Glutamatergic neuron (in vitro differentiated cells): ENCODE results near the gene CAPN2. TPM values are rescaled to one million over a fixed set of nuclear protein-coding genes. Genes with fewer than 3 reads are reported as not detected.

Source experiments
- DNase-seq: peaks from one replicate; pipeline ENCODE4 v3.0.0; 2022
- H3K27ac Mint-ChIP-seq: one replicate; pipeline ENCODE4 v1.8.0; 2020; ENCODE audit warnings: mild to moderate bottlenecking, mixed read lengths, inconsistent platforms; ENCODE audit not compliant: unreplicated experiment
- H3K27me3 Mint-ChIP-seq: one replicate; pipeline ENCODE4 v1.8.0; 2020; ENCODE audit warnings: mild to moderate bottlenecking, moderate library complexity, mixed read lengths, inconsistent platforms; ENCODE audit not compliant: unreplicated experiment
- H3K36me3 Mint-ChIP-seq: one replicate; pipeline ENCODE4 v1.8.0; 2020; ENCODE audit warnings: mild to moderate bottlenecking, mixed read lengths, inconsistent platforms; ENCODE audit not compliant: unreplicated experiment
- H3K4me1 Mint-ChIP-seq: one replicate; pipeline ENCODE4 v1.8.0; 2020; ENCODE audit warnings: mild to moderate bottlenecking, low read depth, mixed read lengths, inconsistent platforms; ENCODE audit not compliant: unreplicated experiment
- H3K4me3 Mint-ChIP-seq: one replicate; pipeline ENCODE4 v1.8.0; 2020; ENCODE audit warnings: mild to moderate bottlenecking, mixed read lengths, inconsistent platforms; ENCODE audit not compliant: unreplicated experiment
- H3K9me3 Mint-ChIP-seq: one replicate; pipeline ENCODE4 v1.8.0; 2020; ENCODE audit warnings: mild to moderate bottlenecking, moderate library complexity, mixed read lengths, inconsistent platforms; ENCODE audit not compliant: unreplicated experiment
- total RNA-seq: library from RNA; stranded (reverse); fragmentation: NEBNext Ultra II Directional; extraction: Animal tissue kit (Norgen Biotek cat#: 25700); gene quantifications from one replicate; pipeline ENCODE4 v1.2.1, GENCODE V29; 2021; ENCODE audit not compliant: unreplicated experiment
- TF ChIP-seq, protein P1 (sequence below): fragments of 200-600 bp; sonication (generic); IDR thresholded peaks from one replicate; pipeline ENCODE4 v1.5.0; 2021; ENCODE audit not compliant: partially characterized antibody, unreplicated experiment

The CAPN2 gene
- total RNA-seq, 1 donor from 2014 or later = 25.6 TPM

DNA sequence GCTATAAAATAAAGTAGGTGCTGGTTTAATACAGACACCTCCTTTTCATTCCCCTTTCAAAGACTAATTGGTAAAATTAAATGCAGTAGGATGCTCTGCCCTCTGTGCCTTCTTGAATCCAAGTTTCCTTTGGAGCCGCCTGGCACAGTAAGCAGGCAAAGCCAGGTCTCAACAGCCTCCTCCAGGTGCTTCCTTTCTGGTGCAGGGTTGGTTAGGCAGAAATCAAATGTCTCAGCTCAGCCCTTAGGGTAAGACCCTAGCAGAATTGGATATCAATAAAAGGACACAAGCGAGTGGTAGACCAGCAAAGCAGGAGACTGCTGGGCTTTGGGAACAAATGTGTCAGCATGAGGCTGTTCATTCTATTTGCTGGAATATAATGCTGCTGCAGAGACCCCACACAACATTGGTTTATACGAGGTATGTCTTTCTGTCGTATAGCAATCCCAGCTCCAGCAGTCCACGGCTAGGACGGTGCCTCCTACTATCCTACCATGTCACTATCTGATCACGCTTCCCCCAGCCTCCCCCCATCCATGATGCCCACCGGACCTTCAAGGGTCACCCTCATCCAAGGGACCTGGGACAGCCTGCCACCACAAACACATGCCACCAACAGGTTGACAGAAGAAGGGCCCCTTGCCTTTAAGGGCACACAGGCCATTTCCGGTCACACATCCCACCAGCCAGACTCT, 58.4 kb downstream of the CAPN2 start:
- Mint-ChIP-seq H3K4me3 (no peak overlapping the region), H3K9me3 (peaks cover 4% of the 10 kb centered on the region), H3K36me3 (peaks cover 3% of the 10 kb centered on the region), H3K27ac (no peak overlapping the region), H3K27me3 (no peaks in the 10 kb centered on the region), H3K4me1 (no peaks in the 10 kb centered on the region)
- TF ChIP-seq, protein P1, sequence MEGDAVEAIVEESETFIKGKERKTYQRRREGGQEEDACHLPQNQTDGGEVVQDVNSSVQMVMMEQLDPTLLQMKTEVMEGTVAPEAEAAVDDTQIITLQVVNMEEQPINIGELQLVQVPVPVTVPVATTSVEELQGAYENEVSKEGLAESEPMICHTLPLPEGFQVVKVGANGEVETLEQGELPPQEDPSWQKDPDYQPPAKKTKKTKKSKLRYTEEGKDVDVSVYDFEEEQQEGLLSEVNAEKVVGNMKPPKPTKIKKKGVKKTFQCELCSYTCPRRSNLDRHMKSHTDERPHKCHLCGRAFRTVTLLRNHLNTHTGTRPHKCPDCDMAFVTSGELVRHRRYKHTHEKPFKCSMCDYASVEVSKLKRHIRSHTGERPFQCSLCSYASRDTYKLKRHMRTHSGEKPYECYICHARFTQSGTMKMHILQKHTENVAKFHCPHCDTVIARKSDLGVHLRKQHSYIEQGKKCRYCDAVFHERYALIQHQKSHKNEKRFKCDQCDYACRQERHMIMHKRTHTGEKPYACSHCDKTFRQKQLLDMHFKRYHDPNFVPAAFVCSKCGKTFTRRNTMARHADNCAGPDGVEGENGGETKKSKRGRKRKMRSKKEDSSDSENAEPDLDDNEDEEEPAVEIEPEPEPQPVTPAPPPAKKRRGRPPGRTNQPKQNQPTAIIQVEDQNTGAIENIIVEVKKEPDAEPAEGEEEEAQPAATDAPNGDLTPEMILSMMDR = no peak
- no peak for DNase-seq

DNA sequence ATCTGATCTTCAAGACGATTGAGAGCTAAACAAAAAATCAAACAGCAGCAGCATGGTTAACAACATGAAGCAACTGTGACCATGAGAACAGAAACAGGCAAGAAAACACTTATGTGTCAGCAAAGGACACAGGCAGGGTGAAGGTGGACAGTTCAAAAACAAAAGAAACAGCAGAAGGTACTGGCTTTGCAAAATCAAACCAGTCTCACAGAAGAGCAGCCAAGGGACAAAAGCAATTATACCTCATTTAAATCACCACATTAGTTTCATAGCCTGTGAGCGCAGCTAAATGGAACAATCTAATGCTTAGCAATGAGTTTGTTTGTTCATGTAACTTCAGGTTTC, 59.1 kb downstream of the CAPN2 start:
- no peak overlapping the region for H3K4me3 Mint-ChIP-seq
- no peaks in the 10 kb centered on the region for H3K4me1 Mint-ChIP-seq
- peak overlapping the region; percentile 35 for H3K27ac Mint-ChIP-seq
- H3K27me3 Mint-ChIP-seq = no peaks in the 10 kb centered on the region
- no peaks in the 10 kb centered on the region for H3K9me3 Mint-ChIP-seq
- H3K36me3 Mint-ChIP-seq = peaks cover 3% of the 10 kb centered on the region
- TF ChIP-seq, protein P1 = no peak
- no peak for DNase-seq

DNA sequence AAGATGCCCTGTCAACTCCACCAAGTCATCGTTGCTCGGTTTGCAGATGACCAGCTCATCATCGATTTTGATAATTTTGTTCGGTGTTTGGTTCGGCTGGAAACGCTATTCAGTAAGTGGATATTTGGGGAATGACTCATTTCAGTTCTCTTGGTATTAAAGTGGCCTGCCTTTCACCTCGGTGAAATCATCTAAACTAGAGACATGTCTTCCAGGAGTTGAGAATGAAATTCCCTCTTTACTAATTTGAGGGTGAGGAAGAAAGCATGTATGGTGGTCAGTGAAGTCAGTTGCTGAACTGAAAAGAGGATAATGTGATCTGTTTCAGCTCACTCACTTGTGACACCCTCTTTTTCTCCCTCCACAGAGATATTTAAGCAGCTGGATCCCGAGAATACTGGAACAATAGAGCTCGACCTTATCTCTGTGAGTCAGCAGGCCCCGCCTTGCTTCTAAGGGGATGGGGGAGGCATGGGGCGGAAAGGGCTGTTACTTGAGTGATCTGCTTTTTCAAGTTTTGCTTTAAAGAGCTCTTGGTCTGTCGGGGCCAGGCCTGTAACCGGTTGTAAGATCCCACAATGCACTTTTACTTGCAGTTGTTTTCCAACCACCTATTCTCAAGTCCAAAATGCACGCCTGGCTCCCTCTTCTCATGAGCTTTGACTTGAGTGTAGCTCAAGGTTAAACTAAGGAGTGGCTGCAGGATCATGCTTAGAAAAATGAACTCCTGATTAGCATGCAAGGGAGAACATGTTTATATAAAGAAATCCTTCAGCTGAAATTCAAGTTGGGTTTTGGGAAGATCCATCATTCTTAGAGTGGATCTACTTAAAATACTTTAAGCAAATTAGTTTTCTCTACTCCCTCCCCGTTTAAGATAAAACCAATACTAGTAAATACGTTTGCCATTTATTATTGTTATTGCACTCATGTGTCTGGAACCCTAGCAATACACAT, 59.8 kb downstream of the CAPN2 start:
- TF ChIP-seq, protein P1 = no peak
- peaks cover 3% of the 10 kb centered on the region for H3K36me3 Mint-ChIP-seq
- no peaks in the 10 kb centered on the region for H3K9me3 Mint-ChIP-seq
- DNase-seq = no peak
- H3K4me3 Mint-ChIP-seq = no peak overlapping the region
- no peaks in the 10 kb centered on the region for H3K4me1 Mint-ChIP-seq
- H3K27ac Mint-ChIP-seq = no peak overlapping the region
- H3K27me3 Mint-ChIP-seq = no peaks in the 10 kb centered on the region

DNA sequence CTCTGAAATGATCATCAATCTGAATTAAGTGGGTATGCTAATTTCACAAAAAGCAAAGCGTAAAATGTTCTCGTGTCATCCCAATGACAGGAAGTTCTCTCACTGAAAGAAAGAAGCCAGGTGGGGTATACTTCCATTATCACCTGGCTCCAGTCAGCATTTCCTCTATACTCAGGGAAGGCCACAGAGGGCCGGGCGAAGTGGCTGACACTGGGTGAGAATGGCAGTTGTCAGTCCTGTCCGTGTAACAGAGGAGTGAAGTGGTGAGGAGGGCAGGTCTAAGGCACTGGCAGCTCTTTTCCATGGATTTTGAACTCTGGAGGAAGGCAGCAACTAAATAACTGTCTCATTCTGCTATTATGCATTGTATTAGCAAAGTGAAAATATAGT, 60.4 kb downstream of the CAPN2 start:
- TF ChIP-seq, protein P1 = no peak
- Mint-ChIP-seq H3K4me1 (peaks cover 3% of the 10 kb centered on the region), H3K36me3 (peaks cover 3% of the 10 kb centered on the region), H3K4me3 (no peak overlapping the region), H3K27me3 (no peaks in the 10 kb centered on the region), H3K9me3 (no peaks in the 10 kb centered on the region), H3K27ac (no peak overlapping the region)
- DNase-seq = no peak
